Anterior cingulate cortex (tissue), 58 donors: ENCODE measurements around the gene KRTAP5-11.
"Not testable (repeated sequence)": the region's sequence is repeated elsewhere in the genome, so short reads cannot be mapped to it uniquely, and the experiment has no call there.

Experiments
- DNase-seq, 58 donors: peaks; one replicate each; lab custom pipeline; 2025; lab: John Stamatoyannopoulos, UW

KRTAP5-11 gene

DNA sequence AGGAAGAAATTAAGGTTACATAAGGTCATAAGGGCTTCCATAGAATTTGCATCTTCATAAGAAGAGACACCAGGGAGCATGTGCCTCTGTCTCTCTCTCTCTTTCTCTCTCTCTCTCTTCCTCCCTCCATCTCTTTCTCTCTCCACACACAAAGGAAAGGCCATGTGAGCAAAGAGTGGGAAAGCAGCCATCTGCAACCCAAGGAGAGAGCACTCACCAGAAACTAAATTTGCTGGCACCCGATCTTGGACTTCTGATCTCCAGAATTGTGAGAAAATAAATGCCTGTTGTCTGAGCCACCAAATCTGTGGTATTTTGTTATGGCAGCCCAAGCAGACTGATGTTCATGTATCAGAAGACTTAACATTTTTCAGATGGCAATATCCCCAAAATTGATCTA, 23.7 kb downstream of the KRTAP5-11 start:
- peak in 18 of 58 donors; percentile 4 to 47 (median 18) for DNase-seq

DNA sequence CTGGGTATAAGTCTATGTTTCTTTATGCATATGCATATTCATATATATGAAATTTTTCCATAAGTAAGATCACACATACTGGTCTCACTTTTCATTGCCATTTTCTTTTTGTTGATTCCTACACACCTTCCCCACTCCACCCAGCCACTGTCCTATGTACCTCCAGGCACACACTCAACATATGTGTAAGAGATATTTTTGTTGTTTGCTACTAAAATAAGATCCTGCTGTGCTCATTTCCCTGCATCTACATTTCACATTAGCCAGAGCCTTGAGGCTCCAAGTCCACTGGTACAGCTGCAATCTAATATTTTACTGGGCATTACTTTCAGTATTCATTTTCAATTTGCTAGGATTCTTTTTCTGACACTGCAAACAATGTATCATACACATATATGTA, 25.4 kb downstream of the KRTAP5-11 start:
- DNase-seq: no peak

DNA sequence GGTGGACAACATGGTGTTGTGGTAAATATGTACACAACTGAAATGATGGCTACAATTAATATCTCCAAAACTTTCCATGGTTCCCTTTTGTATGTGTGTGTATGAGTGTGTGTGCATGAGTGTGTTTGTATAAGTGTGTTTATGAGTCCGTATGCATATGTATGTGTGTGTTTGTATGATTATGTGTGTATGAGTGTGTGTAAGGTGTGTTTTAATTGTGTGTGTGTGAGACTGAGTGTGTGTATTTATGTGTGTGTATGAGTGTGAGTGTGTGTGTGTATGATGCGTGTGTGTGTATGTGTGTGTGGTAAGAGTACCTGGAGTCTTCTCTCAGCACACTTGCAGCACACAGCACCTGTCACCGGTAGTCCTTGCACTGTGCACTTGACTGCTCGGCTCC, 26.7 kb downstream of the KRTAP5-11 start:
- DNase-seq: no peak

DNA sequence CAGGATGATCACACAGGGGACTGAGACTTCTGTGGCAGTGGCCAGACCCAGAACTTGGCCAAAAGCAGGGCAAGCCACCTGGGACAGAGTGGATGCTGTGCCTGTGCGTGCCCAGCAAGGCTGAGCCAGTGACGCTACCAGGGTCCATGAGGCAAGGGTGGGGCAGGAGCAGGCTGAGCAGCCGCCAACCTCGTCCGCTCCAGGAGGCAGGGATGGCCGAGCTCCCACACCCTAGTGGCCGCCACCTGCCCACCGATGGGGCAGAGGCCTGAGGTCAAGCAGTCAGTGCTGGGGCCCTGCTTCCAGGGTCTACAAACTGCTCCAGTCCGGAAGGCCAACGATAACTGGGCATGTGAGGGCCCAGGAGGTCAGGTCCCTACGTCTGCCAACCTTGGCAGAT, 27.2 kb downstream of the KRTAP5-11 start:
- no peak for DNase-seq

DNA sequence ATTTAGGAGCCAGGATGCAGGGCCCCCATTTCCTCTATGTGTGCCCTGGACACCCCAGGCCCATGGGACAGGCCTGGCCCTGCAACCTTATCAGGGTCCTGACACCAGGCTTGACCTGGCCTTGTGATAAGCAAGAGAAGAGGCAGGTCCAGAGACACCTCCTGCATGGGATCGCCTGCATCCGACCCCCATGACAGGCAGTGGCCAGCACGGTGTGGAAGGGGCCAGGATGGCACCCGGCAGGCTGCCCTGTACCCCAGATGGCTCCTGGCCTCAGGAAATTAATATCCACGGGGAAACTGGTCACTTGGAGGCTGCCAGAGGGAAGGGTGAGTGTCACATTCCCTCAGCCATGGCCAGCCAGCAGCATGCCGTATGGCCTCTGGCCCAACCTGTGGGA, 27.7 kb downstream of the KRTAP5-11 start:
- no peak for DNase-seq

DNA sequence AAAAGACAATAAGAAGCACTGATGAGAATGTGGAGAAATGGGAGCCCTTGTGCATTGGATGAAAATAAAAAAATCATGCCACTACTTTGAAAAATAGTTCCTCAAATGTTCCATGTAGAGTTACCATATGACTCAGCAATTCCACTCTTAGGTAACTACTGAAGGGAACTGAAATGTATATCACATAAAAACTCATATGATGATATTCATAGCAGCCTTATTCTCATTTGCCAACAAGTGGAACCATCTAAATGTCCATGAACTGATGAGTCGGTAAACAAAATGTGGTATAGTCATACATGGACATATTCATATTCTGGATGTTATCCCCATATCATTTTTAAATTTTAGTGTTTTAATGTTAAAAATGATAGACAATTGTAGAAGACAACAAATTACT, 31.0 kb downstream of the KRTAP5-11 start:
- no peak for DNase-seq

DNA sequence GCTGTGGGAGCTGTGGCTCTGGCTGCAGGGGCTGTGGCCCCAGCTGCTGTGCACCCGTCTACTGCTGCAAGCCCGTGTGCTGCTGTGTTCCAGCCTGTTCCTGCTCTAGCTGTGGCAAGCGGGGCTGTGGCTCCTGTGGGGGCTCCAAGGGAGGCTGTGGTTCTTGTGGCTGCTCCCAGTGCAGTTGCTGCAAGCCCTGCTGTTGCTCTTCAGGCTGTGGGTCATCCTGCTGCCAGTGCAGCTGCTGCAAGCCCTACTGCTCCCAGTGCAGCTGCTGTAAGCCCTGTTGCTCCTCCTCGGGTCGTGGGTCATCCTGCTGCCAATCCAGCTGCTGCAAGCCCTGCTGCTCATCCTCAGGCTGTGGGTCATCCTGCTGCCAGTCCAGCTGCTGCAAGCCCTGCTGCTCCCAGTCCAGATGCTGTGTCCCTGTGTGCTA, 33.9 kb downstream of the KRTAP5-11 start:
- no peak for DNase-seq

DNA sequence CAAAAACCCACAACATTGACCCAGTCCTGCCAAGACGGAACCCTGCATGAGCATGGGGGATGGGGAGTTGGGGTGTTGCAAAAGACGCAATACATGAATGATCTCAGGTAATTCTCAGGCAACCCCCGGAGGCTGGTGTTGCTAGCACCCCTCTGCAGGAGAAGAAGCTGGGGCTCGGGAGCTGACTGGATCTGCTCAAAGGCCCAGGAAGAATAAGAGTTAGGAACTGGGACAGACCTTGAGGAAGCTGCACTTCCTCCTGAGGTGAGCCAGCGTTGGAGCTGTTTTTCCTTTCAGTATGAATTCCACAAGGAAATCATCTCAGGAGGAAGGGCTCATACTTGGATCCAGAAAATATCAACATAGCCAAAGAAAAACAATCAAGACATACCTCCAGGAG, 34.6 kb downstream of the KRTAP5-11 start, which contains the start of gene KRTAP5-9:
Gene KRTAP5-9, plus strand, starts transcription at position 301 of the 400 bp plus-strand sequence. CDS start 238 bp downstream, outside the sequence.
- no peak for DNase-seq

DNA sequence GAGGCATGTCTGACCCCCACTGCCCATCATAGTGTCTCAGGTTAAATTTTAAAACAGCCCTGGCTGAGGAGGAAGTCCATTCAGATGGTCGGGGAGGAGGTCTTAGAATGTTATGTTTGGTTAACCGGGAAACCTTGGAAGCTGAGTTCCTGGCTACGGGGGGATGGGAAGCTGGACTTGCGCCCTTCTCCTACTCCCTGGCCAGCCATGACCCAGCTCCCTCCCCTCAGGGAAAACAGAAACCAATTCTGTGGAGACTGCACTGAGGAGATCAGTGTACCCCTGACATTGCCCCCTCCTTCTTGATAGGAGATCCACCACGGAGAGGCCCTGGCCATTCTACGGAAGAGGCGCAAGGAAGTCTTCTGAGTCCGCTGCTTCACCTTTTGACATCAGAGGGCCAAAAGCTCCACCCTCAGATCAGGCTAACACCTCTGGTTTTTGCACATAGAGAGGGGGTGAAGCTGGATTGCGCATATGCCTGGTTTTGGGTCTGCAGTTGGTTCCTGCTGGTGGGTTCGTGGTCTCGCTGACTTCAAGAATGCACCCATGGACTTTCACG, 37.2 kb downstream of the KRTAP5-11 start:
- no peak for DNase-seq

DNA sequence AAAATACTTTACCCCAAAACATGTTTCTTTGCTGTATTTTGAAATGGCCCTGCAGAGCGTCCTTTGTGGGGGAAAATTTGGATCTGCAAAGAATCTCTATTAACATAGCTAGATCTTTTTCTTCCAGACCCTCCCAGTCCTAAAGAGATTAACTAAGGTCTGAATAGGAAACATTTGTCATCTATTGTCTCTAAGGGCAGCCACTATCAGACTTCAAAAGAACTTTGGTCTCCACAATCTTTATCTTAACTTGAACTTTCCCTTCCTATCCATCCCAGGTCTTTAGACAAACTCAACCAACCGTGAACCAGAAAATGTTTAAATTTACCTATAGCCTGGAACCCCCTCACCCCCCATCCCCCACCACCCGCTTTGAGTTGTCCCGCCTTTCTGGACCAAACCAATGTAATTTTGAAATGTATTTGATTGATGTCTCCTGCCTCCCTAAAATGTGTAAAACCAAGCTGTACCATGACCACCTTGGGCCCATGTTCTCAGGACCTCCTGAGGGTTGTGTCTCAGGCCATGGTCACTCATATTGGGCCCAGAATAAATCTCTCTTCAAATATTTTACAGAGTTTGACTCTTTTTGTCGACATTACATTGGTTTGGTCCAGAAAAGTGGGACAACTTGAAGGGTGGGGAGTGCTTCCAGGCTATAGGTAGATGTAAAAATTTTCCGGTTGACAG, 38.0 kb downstream of the KRTAP5-11 start:
- DNase-seq: no peak

DNA sequence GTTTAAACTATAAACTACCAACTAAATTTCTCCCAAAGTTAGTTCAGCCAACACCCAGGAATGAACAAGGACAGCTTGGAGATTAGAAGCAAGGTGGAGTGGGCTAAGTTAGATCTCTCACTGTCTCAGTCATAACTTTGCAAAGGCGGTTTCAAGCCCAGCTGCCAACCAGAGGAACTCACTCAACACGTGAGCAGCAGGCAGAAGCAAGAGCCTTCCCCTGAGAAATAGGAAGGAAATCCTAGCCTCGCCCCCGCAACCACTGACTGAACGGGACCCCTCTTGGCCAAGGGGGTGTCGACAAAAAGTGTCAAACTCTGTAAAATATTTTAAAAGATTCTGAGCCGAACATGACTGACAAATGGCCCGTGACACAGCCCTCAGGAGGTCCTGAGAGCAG, 38.8 kb downstream of the KRTAP5-11 start:
- DNase-seq: no peak

DNA sequence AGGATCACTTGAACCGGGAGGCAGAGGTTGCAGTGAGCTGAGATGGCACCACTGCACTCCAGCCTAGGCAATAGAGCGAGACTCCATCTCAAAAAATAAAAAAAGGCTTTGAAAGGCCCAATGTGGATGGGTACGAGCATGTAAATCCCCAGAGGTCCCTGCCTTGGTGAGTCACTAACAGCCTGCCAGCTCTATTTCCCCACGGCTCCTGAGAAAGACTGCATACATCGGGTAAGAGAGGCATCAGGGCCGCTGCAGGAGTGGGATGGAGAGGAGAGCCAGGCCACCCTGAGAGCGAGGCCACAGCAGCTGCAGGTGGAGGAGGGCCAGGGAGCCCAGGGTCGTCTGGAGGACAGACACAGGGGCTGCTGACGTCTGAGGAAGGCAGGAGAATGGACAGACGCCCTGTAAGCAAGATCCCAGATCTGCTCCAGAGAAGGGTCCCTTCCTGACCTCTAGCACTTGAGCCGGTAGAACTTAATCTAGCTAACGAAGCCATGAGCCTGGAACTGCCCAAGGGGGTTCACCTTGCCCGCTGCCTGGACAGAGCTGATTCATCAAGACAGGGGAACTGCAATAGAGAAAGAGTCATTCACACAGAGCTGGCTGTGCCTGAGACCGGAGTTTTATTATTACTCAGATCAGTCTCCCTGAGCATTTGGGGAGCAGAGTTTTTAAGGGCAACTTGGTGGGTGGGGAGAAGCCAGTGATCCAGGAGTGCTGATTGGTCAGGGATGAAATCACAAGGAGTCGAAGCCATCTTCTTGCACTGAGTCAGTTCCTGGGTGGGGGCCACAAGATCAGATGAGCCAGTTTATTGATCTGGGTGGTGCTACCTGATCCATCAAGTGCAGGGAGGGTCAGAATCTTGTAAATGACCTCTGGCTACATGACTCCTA, 39.5 kb downstream of the KRTAP5-11 start:
- no peak for DNase-seq

DNA sequence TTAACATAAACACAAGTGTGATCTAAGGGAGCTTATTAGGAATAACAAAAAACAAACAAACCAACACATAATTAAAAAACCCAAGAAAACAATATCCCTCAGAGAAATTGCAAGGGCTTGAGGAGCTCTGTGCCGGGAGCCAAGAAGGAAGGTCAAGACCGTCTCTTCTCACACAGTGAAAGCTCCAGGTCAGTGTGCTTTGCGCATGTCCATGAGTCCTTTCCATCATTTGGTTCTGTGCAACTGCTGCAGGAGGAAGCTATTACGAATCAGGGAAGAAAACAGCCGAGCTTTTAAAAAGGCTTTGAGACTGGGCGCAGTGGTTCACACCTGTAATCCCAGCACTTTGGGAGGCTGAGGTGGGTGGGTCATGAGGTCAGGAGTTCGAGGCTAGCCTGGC, 40.3 kb downstream of the KRTAP5-11 start:
- no peak for DNase-seq

DNA sequence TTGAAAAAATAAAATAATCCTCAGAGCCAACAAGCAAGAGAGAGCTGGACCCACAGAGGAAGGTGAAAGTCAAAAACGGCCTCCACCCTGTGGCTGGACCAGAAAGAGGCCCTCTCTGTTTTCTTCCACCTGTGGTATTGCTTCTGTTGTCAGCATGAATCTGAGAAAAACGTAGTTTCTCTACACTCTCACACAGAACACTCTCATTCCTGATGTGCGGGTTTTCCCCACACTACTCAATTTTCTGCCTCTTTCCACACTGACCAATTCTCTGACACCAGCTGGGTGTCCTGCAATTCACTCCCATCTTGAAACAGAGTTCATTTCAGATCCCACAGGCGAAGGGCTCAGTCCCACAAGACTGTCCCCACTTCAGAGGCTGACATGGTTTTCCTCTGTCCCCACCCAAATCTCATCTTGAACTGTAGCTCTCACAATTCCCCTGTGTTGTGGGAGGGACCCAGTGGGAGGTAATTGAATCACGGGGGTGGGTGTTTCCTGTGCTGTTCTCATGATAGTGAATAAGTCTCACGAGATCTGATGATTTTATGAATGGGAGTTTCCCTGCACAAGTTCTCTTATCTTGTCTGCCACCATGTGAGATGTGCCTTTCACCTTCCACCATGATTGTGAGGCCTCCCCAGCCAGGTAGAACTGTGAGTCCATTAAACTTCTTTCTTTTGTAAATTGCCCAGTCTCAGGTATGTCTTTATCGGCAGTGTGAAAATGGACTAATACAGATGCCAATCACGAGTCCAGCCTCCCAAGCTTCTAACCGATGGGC, 42.0 kb downstream of the KRTAP5-11 start:
- not testable (repeated sequence) for DNase-seq

DNA sequence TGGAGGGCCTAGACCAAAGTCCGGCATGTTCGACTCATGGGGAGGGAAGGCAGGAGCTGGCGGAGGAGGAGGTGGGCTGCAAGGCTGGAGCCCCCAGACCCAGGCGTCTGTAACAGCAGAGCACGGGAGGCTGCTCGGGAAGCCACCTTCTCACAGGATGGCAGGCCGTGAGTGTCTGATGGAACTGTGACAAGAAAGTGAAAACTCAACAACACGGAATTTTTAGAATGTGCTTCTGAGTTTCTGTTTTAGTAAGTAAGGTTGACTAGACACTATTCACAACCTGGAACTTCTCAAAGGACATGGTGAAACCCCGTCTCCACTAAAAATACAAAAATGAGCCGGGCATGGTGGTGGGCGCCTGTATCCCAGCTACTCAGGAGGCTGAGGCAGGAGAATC, 42.7 kb downstream of the KRTAP5-11 start:
- DNase-seq: not testable (repeated sequence)

DNA sequence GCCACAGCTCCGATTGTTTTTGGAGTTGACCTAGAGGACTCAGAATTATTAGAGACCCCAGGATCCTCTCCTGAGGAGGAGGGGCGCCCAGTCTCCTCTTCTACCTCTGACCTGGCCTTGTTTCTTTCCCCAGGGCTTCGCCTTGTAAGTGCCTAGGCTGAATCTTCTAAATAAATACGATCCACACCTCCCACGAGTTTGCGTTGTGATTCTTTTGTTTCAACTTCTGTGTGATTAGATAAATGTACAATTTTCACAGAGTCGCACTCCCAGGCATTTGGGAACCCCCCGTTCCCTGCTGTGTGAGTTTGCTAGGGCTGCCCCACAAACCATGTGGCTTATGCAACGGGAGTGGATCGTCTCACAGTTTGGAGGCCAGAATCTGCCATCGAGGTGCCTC, 43.7 kb downstream of the KRTAP5-11 start:
- DNase-seq: no peak

DNA sequence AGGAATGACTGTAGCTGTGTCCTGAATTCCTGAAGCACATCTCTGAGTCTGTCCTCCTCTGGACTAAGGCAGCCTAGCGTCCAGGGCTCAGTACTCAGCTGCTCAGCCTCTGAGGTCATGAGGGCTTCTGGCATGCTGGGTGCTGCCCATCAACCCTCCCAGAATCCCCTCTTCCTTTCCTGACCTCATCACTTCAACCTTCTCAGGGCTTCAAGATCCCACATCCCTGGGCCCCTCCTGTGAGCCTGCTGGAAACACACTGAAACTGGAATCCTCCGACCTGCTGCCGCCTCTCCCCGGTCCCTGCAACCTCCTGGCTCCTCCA, 44.0 kb downstream of the KRTAP5-11 start:
- DNase-seq: no peak

DNA sequence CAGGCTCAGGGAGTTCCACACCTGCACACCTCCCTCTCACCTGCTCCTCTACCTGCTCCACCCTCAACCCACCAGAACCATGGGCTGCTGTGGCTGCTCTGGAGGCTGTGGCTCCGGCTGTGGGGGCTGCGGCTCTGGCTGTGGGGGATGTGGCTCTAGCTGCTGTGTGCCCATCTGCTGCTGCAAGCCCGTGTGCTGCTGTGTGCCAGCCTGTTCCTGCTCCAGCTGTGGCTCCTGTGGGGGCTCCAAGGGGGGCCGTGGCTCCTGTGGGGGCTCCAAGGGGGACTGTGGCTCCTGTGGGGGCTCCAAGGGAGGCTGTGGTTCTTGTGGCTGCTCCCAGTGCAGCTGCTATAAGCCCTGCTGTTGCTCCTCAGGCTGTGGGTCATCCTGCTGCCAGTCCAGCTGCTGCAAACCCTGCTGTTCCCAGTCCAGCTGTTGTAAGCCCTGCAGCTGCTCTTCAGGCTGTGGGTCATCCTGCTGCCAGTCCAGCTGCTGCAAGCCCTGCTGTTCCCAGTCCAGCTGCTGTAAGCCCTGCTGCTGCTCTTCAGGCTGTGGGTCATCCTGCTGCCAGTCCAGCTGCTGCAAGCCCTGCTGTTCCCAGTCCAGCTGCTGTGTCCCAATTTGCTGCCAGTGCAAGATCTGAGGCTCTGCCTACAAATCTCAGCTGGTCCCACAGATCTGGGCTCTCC, 44.6 kb downstream of the KRTAP5-11 start, which contains the start of gene KRTAP5-8:
Gene KRTAP5-8, plus strand, starts transcription at position 49 of the 689 bp plus-strand sequence. Its CDS starts 31 bp downstream, at position 80.
- DNase-seq: not testable (repeated sequence)

DNA sequence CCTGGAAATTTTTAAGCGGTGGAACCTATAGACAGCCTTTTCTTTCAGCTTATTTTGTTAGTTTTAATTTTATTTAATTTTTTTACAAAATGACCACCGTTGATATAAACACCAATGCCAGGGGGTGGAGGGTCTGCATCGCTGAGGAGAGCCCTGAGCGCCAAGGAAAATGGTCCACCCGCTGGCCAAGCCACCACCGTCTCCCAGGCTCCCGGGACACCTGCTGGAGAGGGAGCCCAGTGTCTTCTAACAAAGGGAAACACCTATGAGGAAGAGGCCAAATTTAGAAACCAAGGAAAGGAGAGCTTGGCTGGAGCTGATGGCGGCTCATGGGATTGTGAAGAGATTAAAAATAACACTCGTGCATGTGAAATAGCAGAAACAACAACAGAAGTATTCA, 45.1 kb downstream of the KRTAP5-11 start:
- no peak for DNase-seq

DNA sequence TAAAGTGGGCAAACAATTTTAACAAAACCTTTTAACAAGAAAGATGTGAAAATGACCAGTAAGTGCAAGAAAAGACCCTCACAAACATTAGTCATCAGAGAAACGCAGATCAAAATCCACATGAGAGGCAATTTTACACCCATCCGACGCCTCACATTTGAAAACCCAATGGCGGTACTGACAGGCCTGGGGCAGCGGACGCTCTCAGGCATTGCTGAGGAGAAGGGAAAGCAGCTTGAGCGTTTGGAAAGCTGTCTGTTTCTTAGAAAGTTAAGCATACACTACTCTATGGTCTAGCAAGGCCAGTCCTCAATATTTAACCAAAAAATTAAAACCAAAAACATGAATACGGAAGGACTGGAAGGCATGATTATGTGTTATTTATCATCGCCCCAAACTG, 46.9 kb downstream of the KRTAP5-11 start:
- DNase-seq: no peak
